Activated CD4-positive, alpha-beta T cell treated with anti-CD3 and anti-CD28 coated beads for 36 hours (primary cell): Measurements from ENCODE around the gene OR14A2. TPM values are rescaled to one million over a fixed set of nuclear protein-coding genes. Genes with fewer than 3 reads are reported as not detected.
"Not testable (repeated sequence)": the region's sequence is repeated elsewhere in the genome, so short reads cannot be mapped to it uniquely, and the experiment has no call there.

ENCODE experiments used
- ATAC-seq: fragments of 200-7000 bp; cut with Tn5 transposase; one replicate; pipeline ENCODE4 v1.10.0; 2021; ENCODE audit warnings: mild to moderate bottlenecking, moderate library complexity
- CTCF ChIA-PET: fragments of 350-600 bp; sonication (Branson Sonifier 250); formaldehyde crosslinking; loops from one replicate; lab custom pipeline; 2021; ENCODE audit warnings: antibody characterized with exemption; lab: Charles Lee
- POLR2A ChIA-PET: fragments of 350-600 bp; sonication (Branson Sonifier 250); formaldehyde crosslinking; loops from one replicate; lab custom pipeline; 2021; ENCODE audit warnings: antibody characterized with exemption, inconsistent platforms; lab: Charles Lee
- DNase-seq: peaks from one replicate; pipeline ENCODE4 v3.0.0-alpha.2; 2020
- H3K27ac Mint-ChIP-seq: one replicate; pipeline ENCODE4 v1.8.0; 2021; ENCODE audit warnings: mixed read lengths
- H3K27me3 Mint-ChIP-seq: one replicate; pipeline ENCODE4 v1.8.0; 2021; ENCODE audit warnings: mixed read lengths
- H3K36me3 Mint-ChIP-seq: one replicate; pipeline ENCODE4 v1.8.0; 2021; ENCODE audit warnings: low read depth, mixed read lengths
- H3K4me1 Mint-ChIP-seq: one replicate; pipeline ENCODE4 v1.8.0; 2021; ENCODE audit warnings: mixed read lengths
- H3K4me3 Mint-ChIP-seq: one replicate; pipeline ENCODE4 v1.8.0; 2021; ENCODE audit warnings: mild to moderate bottlenecking, moderate library complexity, mixed read lengths
- H3K9me3 Mint-ChIP-seq: one replicate; pipeline ENCODE4 v1.8.0; 2021; ENCODE audit warnings: low read depth, mixed read lengths
- intact Hi-C, 2 experiments: fragments of 100-400 bp; cut with DNase I in 1 of 2; cut with micrococcal nuclease in 1 of 2; formaldehyde crosslinking; loops; one replicate each; pipeline versions ENCODE4 v1.14.2 to v1.15.1; 2022 to 2024; cut with DNase I, micrococcal nuclease
- total RNA-seq, 2 experiments: library from RNA; stranded (reverse); gene quantifications; one replicate each; pipeline ENCODE4 v1.2.3, GENCODE V29; 2021

OR14A2 gene
- total RNA-seq, 2 experiments from 2014 or later, result not detected

DNA sequence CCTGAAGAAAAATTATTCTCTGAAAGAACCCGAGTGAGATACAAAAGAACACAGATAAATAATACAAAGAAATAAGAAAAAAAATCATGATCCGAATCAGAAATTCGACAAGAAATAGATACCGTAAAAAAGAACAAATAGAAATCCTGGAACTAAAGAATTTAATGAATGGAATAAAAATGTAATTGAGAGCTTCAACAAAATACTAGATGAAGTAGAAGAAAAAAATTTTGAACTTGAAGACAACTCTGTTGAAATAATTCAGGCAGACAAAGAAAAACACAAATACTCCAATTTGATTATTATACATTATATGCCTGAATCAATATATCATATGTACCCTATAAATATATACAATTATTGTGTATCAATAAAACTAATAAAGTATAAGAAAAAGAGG is 26.7 kb downstream of the OR14A2 start:
- H3K4me3 Mint-ChIP-seq, result no peak overlapping the region
- ATAC-seq (no peak), DNase-seq (no peak)
- H3K27ac Mint-ChIP-seq, result no peak overlapping the region
- POLR2A ChIA-PET, result no interaction called here
- CTCF ChIA-PET, result no interaction called here
- intact Hi-C loops, result no loop called here
- peaks cover 9% of the 10 kb centered on the region for H3K9me3 Mint-ChIP-seq
- no peaks in the 10 kb centered on the region for H3K36me3 Mint-ChIP-seq
- peaks cover 3% of the 10 kb centered on the region for H3K27me3 Mint-ChIP-seq
- H3K4me1 Mint-ChIP-seq, result no peaks in the 10 kb centered on the region

- Mint-ChIP-seq H3K4me3 (no peak within 1 kb of the TSS), H3K9me3 (peaks cover 7% of the 10 kb centered on the region), H3K4me1 (no peaks in the 10 kb centered on the region), H3K36me3 (no peaks in the 10 kb centered on the region), H3K27me3 (peaks cover 3% of the 10 kb centered on the region), H3K27ac (no peak within 1 kb of the TSS)
- intact Hi-C loops, result no loop called here
- POLR2A ChIA-PET, result no interaction called here
- CTCF ChIA-PET, result no interaction called here
- DNase-seq (no peak), ATAC-seq (no peak)
Measured at GRCh38 chr1:247716546-247716945, 31.4 kb downstream of the OR14A2 start, which contains the start of gene OR6F1. OR6F1 (minus strand) TSS chr1:247716646; CDS start chr1:247712755, 3,891 bp downstream.

DNA sequence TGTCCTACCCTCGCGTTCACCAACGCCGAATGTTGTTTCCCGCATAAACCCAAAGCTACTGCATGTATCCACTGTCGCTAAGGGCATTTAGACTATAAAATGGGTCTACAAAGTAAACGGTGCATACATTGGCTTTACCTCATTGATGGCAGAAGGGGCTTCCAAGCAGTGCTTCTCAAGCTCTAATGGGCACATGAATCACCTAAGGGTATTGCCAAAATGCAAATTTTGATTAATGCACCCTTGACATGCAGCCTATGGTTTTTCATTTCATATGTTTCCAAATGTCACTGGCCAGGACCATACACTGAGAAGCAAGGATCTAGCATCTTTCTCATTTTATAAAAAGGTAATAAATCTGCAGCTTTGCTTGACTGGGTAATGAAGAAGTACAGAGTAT is 34.2 kb downstream of the OR14A2 start:
- CTCF ChIA-PET, result interaction anchor here (1.3 kb wide), 1 partner anchor 223 kb away, joined by 3 read pairs; no protein-coding TSS in a partner anchor

DNA sequence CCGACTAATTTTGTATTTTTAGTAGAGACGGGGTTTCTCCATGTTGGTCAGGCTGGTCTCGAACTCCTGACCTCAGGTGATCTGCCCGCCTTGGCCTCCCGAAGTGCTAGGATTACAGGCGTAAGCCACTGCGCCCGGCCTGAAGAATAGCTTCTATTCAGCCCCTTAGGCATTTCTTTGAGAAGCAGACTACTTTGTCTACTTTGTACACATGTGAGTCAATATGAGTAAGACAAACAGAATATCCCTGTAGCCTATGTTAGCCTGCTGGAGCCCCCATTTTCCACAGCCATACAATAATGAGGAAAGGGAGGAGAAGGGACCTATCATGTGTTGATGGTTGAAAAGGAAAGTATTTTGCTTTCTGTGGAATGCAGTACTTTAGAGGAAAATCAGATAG is 37.3 kb downstream of the OR14A2 start:
- POLR2A ChIA-PET, CTCF ChIA-PET, H3K4me3 Mint-ChIP-seq, DNase-seq, ATAC-seq, intact Hi-C loops, H3K9me3 Mint-ChIP-seq, H3K36me3 Mint-ChIP-seq, H3K27ac Mint-ChIP-seq, H3K27me3 Mint-ChIP-seq, H3K4me1 Mint-ChIP-seq: not testable (repeated sequence)

More for the DNA sequence above, 34.2 kb downstream of the OR14A2 start:
- no peaks in the 10 kb centered on the region for H3K9me3 Mint-ChIP-seq
- H3K4me3 Mint-ChIP-seq, result no peak overlapping the region
- no peaks in the 10 kb centered on the region for H3K36me3 Mint-ChIP-seq
- intact Hi-C loops, result no loop called here
- peaks cover 3% of the 10 kb centered on the region for H3K27me3 Mint-ChIP-seq
- no peak for DNase-seq
- no peak for ATAC-seq
- no peaks in the 10 kb centered on the region for H3K4me1 Mint-ChIP-seq
- no peak overlapping the region for H3K27ac Mint-ChIP-seq
- POLR2A ChIA-PET, result no interaction called here

GRCh38 chr1:247701338-247701737 is 46.6 kb downstream of the OR14A2 start:
- DNase-seq (no peak), ATAC-seq (no peak)
- ChIA-PET POLR2A (no interaction called here), CTCF (no interaction called here)
- no peaks in the 10 kb centered on the region for H3K36me3 Mint-ChIP-seq
- no peaks in the 10 kb centered on the region for H3K4me1 Mint-ChIP-seq
- intact Hi-C loops, result no loop called here
- H3K27ac Mint-ChIP-seq, result no peak overlapping the region
- H3K27me3 Mint-ChIP-seq, result no peaks in the 10 kb centered on the region
- no peak overlapping the region for H3K4me3 Mint-ChIP-seq
- H3K9me3 Mint-ChIP-seq, result peaks cover 6% of the 10 kb centered on the region

DNA sequence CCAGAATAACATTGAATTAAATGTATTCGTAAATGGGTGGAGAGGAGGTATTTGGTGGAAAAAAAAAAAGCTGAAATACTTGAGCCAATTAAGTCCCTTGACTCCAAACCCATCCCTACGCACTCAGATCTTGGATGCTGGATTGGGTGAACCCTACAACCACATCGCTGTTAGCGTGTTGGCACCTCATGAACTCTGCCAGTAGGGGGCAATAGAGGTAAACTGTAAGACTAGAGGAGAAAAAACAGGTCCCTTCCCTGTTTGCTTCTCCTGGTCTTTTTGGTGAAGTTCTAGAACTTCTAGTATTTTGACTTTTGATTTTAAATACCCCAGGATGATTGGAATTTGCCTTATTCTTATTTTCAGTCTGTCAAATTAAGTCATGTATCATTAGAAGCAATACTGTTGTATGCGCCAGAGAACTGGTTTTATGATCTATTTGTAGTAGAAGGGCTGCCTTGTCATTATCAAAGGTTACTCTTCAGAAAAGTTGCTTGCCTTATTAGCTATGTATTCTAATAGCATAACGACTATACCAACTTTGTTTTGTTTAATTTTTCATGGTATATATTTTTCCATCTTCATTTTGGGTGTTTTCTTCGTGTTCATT is 66.5 kb downstream of the OR14A2 start:
- Mint-ChIP-seq H3K27me3 (peaks cover 3% of the 10 kb centered on the region), H3K4me3 (no peak overlapping the region), H3K9me3 (no peaks in the 10 kb centered on the region), H3K36me3 (no peaks in the 10 kb centered on the region), H3K4me1 (no peaks in the 10 kb centered on the region), H3K27ac (no peak overlapping the region)
- DNase-seq, result peak; percentile 63
- POLR2A ChIA-PET, result no interaction called here
- CTCF ChIA-PET, result interaction anchor here (1.0 to 1.1 kb wide), 2 partner anchors 17 to 455 kb away, joined by 3 to 5 read pairs; no protein-coding TSS in a partner anchor
- intact Hi-C loops, result loop anchor here in 1 of 2 experiments (5.0 kb wide), 3 partner anchors 176 to 256 kb away; partner anchors contain the start of gene TRIM58
- ATAC-seq, result peak; percentile 65

GRCh38 chr1:247680171-247680570 is 67.8 kb downstream of the OR14A2 start:
- ATAC-seq (no peak), DNase-seq (no peak)
- Mint-ChIP-seq H3K9me3 (no peaks in the 10 kb centered on the region), H3K36me3 (no peaks in the 10 kb centered on the region), H3K4me1 (no peaks in the 10 kb centered on the region), H3K27ac (no peak overlapping the region), H3K27me3 (no peaks in the 10 kb centered on the region), H3K4me3 (no peak overlapping the region)
- intact Hi-C loops, result loop anchor here in 1 of 2 experiments (5.0 kb wide), 3 partner anchors 177 to 257 kb away; partner anchors contain the start of gene TRIM58
- ChIA-PET POLR2A (no interaction called here), CTCF (interaction anchor here (1.0 kb wide), 1 partner anchor 16 kb away, joined by 3 read pairs; no protein-coding TSS in a partner anchor)

DNA sequence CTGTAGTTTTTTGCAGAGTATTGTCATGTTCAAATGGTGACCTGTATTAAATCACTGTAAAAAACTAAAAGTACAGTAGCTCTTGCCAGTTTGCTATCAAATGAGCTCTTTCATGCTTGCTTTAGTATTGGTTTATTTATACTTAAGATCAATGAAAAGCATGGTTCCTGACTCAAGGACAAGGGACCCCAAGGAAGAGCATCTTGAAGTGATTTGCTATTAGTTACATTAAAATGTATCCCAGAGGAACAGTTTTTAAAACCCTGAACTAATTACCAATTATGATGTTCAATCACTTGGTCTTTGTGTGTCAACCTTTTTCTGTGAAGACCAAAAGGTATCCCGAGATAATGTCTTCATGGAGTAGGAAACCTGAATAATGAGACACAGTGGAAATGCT is 68.3 kb downstream of the OR14A2 start, which contains the start of gene OR13G1:
TSS of gene OR13G1 (minus strand) at position 101 of the 400 bp plus-strand sequence. CDS start 6,698 bp downstream, outside the sequence.
- no peak for DNase-seq
- no peaks in the 10 kb centered on the region for H3K4me1 Mint-ChIP-seq
- ChIA-PET CTCF (no interaction called here), POLR2A (no interaction called here)
- H3K27ac Mint-ChIP-seq, result no peak within 1 kb of the TSS
- no peak within 1 kb of the TSS for H3K4me3 Mint-ChIP-seq
- no peaks in the 10 kb centered on the region for H3K9me3 Mint-ChIP-seq
- H3K36me3 Mint-ChIP-seq, result no peaks in the 10 kb centered on the region
- H3K27me3 Mint-ChIP-seq, result no peaks in the 10 kb centered on the region
- ATAC-seq, result no peak
- intact Hi-C loops, result loop anchor here in 1 of 2 experiments (5.0 kb wide), 3 partner anchors 178 to 258 kb away; partner anchors contain the start of gene TRIM58

Other genes with a start within 250 kb of the OR14A2 start
- not detected for gene OR2C3, start 211.7 kb downstream of the OR14A2 start, total RNA-seq
- under 1 TPM in 1 of 2 experiments, not detected in 1; 0.09 TPM for gene GCSAML, start 199.0 kb downstream of the OR14A2 start, total RNA-seq
- not detected for gene OR2G2, start 159.8 kb downstream of the OR14A2 start, total RNA-seq
- gene OR2G3, start 142.6 kb downstream of the OR14A2 start, total RNA-seq, result not detected
- gene OR13G1, start 68.4 kb downstream of the OR14A2 start, total RNA-seq, result not detected
- gene OR6F1, start 31.5 kb downstream of the OR14A2 start, total RNA-seq, result not detected
- not detected for gene OR14K1, start 9.5 kb downstream of the OR14A2 start, total RNA-seq
- gene OR1C1, start 12.4 kb upstream of the OR14A2 start, total RNA-seq, result not detected
- not detected for gene OR14A16, start 76.0 kb upstream of the OR14A2 start, total RNA-seq
- not detected for gene OR11L1, start 93.8 kb upstream of the OR14A2 start, total RNA-seq
- gene TRIM58, start 109.0 kb upstream of the OR14A2 start, total RNA-seq, result under 1 TPM; 0.16 to 0.18 TPM
- gene OR2W3, start 147.4 kb upstream of the OR14A2 start, total RNA-seq, result not detected
- gene OR2T8, start 172.1 kb upstream of the OR14A2 start, total RNA-seq, result not detected
- not detected for gene OR2AJ1, start 176.7 kb upstream of the OR14A2 start, total RNA-seq
- not detected for gene OR2L8, start 200.7 kb upstream of the OR14A2 start, total RNA-seq
- not detected for gene OR2AK2, start 217.1 kb upstream of the OR14A2 start, total RNA-seq